ENCODE measurements around the gene TNK2.

The TNK2 gene

GRCh38 chr3:195813916-195814640 lies 94.3 kb downstream of the TNK2 start:
- no peaks in the 10 kb centered on the region for H3K4me1 ChIP-seq (ENCODE audit: insufficient read depth, low read length)
- no peak overlapping the region for H3K4me3 ChIP-seq (ENCODE audit: low read length)
- H3K27me3 ChIP-seq (ENCODE audit: insufficient read depth, low read length) = peaks cover 42% of the 10 kb centered on the region
- H2AFZ ChIP-seq (ENCODE audit: low read depth, low read length) = no peak overlapping the region
- H3K36me3 ChIP-seq (ENCODE audit: insufficient read depth, low read length) = no peaks in the 10 kb centered on the region
- H3K9me3 ChIP-seq (ENCODE audit: low read length) = peaks cover 6% of the 10 kb centered on the region

Data from neuron (in vitro differentiated cells).